Fibroblast of lung (primary cell): ENCODE data around the gene IGF2BP2.

Source experiments
- EZH2 ChIP-seq: IDR thresholded peaks from 2 replicates; pipeline ENCODE4 v1.5.1; 2012; ENCODE audit warnings: low read length, control low read depth, mild to moderate bottlenecking; ENCODE audit errors: missing control alignments
- TF ChIP-seq, protein P1 (sequence below), 2 donors: IDR thresholded peaks in 1 of 2; conservative IDR thresholded peaks in 1 of 2; 1 replicate in 1 of 2; 2 replicates in 1 of 2; pipeline ENCODE4 v1.5.1; 2011 to 2012; ENCODE audit warnings: low read length in 2 of 2, control low read depth in 1 of 2, inconsistent platforms in 1 of 2, low read depth in 1 of 2, mild to moderate bottlenecking in 1 of 2

- TF ChIP-seq, protein P1, sequence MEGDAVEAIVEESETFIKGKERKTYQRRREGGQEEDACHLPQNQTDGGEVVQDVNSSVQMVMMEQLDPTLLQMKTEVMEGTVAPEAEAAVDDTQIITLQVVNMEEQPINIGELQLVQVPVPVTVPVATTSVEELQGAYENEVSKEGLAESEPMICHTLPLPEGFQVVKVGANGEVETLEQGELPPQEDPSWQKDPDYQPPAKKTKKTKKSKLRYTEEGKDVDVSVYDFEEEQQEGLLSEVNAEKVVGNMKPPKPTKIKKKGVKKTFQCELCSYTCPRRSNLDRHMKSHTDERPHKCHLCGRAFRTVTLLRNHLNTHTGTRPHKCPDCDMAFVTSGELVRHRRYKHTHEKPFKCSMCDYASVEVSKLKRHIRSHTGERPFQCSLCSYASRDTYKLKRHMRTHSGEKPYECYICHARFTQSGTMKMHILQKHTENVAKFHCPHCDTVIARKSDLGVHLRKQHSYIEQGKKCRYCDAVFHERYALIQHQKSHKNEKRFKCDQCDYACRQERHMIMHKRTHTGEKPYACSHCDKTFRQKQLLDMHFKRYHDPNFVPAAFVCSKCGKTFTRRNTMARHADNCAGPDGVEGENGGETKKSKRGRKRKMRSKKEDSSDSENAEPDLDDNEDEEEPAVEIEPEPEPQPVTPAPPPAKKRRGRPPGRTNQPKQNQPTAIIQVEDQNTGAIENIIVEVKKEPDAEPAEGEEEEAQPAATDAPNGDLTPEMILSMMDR (conservative IDR thresholded peaks at IDR 0.05 in 1 of 2, IDR thresholded peaks at IDR 0.05 in 1 of 2; ENCODE audit: low read depth in 1 of 2, low read length in 2 of 2), result no peak
- TF ChIP-seq EZH2, result no peak
Measured at GRCh38 chr3:185594073-185594472, 230.8 kb downstream of the IGF2BP2 start.
